Kidney epithelial cell (primary cell): ENCODE measurements around the gene EPHA4. TPM values are rescaled to one million over a fixed set of nuclear protein-coding genes. Genes with fewer than 3 reads are reported as not detected.

Experiments
- DNase-seq: peaks from one replicate; pipeline ENCODE4 v3.0.0-alpha.2; 2010; ENCODE audit warnings: low read depth
- H3K27me3 ChIP-seq: 2 replicates; pipeline ENCODE4 v1.6.0; 2011; ENCODE audit warnings: low read length; ENCODE audit not compliant: control insufficient read depth, insufficient read depth
- H3K36me3 ChIP-seq: 2 replicates; pipeline ENCODE4 v1.5.1; 2011; ENCODE audit warnings: low read length; ENCODE audit not compliant: control insufficient read depth, insufficient read depth
- H3K4me3 ChIP-seq: 2 replicates; pipeline ENCODE4 v1.5.1; 2011; ENCODE audit warnings: low read depth, mild to moderate bottlenecking, control low read depth, low read length
- CTCF ChIP-seq: IDR thresholded peaks from 2 replicates; pipeline ENCODE4 v1.5.1; 2011; ENCODE audit warnings: mild to moderate bottlenecking, moderate library complexity, low read length, control low read depth, inconsistent platforms; ENCODE audit not compliant: insufficient read depth, poor library complexity, severe bottlenecking
- total RNA-seq: library from RNA; depleted of rRNA; stranded (reverse); fragments of >200 nt; gene quantifications from 2 replicates; pipeline ENCODE4 v1.2.3, GENCODE V29; 2015

Gene EPHA4
- total RNA-seq, 1 donor from 2014 or later = 6.6 TPM

GRCh38 chr2:221506469-221506868 lies 65.6 kb downstream of the EPHA4 start:
- H3K36me3 ChIP-seq = no peaks in the 10 kb centered on the region
- no peak for TF ChIP-seq CTCF
- H3K4me3 ChIP-seq = no peak overlapping the region
- H3K27me3 ChIP-seq = no peaks in the 10 kb centered on the region
- no peak for DNase-seq

- TF ChIP-seq CTCF = no peak
- Histone ChIP-seq H3K4me3 (no peak overlapping the region), H3K36me3 (no peaks in the 10 kb centered on the region), H3K27me3 (no peaks in the 10 kb centered on the region)
- DNase-seq = no peak
These were observed 66.5 kb downstream of the EPHA4 start for GRCh38 chr2:221505605-221506004.

- Histone ChIP-seq H3K36me3 (no peaks in the 10 kb centered on the region), H3K4me3 (no peak overlapping the region), H3K27me3 (no peaks in the 10 kb centered on the region)
- no peak for TF ChIP-seq CTCF
- no peak for DNase-seq
These were observed 67.2 kb downstream of the EPHA4 start for GRCh38 chr2:221504905-221505304.

- no peak for TF ChIP-seq CTCF
- DNase-seq = no peak
- Histone ChIP-seq H3K4me3 (no peak overlapping the region), H3K36me3 (no peaks in the 10 kb centered on the region), H3K27me3 (no peaks in the 10 kb centered on the region)
These were observed 68.1 kb downstream of the EPHA4 start for GRCh38 chr2:221503965-221504364.

- DNase-seq = no peak
- Histone ChIP-seq H3K27me3 (no peaks in the 10 kb centered on the region), H3K36me3 (no peaks in the 10 kb centered on the region), H3K4me3 (no peak overlapping the region)
- no peak for TF ChIP-seq CTCF
These were observed 69.7 kb downstream of the EPHA4 start for GRCh38 chr2:221502270-221503010.

GRCh38 chr2:221501883-221502269 lies 70.2 kb downstream of the EPHA4 start:
- DNase-seq = no peak
- no peak for TF ChIP-seq CTCF
- no peaks in the 10 kb centered on the region for H3K36me3 ChIP-seq
- H3K4me3 ChIP-seq = peak overlapping the region; percentile 8
- H3K27me3 ChIP-seq = no peaks in the 10 kb centered on the region
